Measurements from ENCODE around the gene S100A11. TPM values are rescaled to one million over a fixed set of nuclear protein-coding genes. Genes with fewer than 3 reads are reported as not detected.

Gene S100A11
- total RNA-seq: 947 and 1,683 TPM in 2 replicates

GRCh38 chr1:152036267-152037216 lies at the start of gene S100A11:
Gene S100A11 (minus strand): TSS chr1:152037004. CDS start chr1:152036915, 89 bp downstream.

GRCh38 chr1:151993734-151994496 lies 42.9 kb downstream of the S100A11 start, which contains the start of gene S100A10:
Gene S100A10 (minus strand): TSS chr1:151993859. CDS start chr1:151986230, 7,629 bp downstream.

Other genes starting within 250 kb of the S100A11 start
- gene TDRKH, start 246.5 kb downstream of the S100A11 start, total RNA-seq: 7.2 and 8.7 TPM in 2 replicates
- gene LINGO4, start 231.6 kb downstream of the S100A11 start, total RNA-seq: not detected in 2 replicates
- 0.05 and 0.35 TPM in 2 replicates for gene RORC, start 205.2 kb downstream of the S100A11 start, total RNA-seq
- gene C2CD4D, start 197.2 kb downstream of the S100A11 start, total RNA-seq: 0.14 TPM in 1 of 2 replicates, not detected in the other
- 0.99 and 2.3 TPM in 2 replicates for gene THEM5, start 183.3 kb downstream of the S100A11 start, total RNA-seq
- 9.1 and 14.0 TPM in 2 replicates for gene THEM4, start 127.5 kb downstream of the S100A11 start, total RNA-seq
- 554 and 603 TPM in 2 replicates for gene S100A10, start 43.1 kb downstream of the S100A11 start, total RNA-seq
- not detected in 2 replicates for gene TCHHL1, start 52.1 kb upstream of the S100A11 start, total RNA-seq
- under 0.01 TPM in 1 of 2 replicates, not detected in the other for gene TCHH, start 78.4 kb upstream of the S100A11 start, total RNA-seq
- gene RPTN, start 122.2 kb upstream of the S100A11 start, total RNA-seq: 2.0 and 3.0 TPM in 2 replicates
- gene HRNR, start 187.2 kb upstream of the S100A11 start, total RNA-seq: under 0.01 TPM in 1 of 2 replicates, not detected in the other